CD4-positive, alpha-beta T cell treated with Interleukin-6 for 4 hours (primary cell): ENCODE measurements around the gene ZNF750.

Experiments
- DNase-seq: peaks from one replicate; pipeline ENCODE4 v3.0.0-alpha.2; 2020; ENCODE audit warnings: mixed read lengths

The ZNF750 gene

DNA sequence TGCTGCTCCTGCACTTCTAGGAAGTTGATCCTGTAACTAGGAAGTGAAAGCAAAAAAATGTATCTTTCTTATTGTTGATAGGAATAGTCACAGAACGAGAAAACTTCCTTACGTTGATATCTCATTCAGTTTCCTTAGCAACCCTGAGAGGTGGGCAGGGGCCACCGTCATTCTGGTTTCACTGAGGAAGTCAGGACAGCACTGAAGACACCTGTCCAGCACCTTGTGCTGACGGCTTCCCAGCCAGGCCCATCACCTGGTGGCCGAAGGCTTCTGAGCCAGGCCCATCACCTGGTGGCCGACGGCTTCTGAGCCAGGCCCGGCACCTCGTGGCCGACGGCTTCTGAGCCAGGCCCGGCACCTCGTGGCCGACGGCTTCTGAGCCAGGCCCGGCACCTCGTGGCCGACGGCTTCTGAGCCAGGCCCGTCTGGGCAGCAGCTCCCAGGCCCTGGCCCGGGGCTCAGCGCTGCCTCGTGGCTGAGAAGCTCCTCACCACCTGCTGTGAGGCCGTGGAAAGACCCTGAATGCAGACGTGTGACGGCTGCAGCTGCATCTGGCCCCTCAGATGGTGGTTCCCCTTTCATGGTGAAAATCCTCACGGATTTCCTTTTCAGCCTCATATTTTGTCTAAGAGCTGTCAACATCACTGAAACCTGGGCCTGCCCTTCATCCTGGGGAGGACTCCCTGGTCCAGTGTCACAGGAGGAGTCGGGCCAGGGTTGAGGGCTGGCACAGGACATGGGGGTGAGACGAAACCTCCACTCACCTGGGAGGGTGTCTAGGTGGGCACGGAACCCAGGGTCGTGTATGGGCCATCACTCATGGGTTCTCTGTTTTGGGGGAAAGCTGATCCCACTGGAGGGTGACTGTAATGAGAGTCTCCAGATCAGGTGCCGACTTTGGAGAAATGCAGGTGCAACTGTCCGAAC is 33.0 kb upstream of the ZNF750 start:
- DNase-seq: no peak

DNA sequence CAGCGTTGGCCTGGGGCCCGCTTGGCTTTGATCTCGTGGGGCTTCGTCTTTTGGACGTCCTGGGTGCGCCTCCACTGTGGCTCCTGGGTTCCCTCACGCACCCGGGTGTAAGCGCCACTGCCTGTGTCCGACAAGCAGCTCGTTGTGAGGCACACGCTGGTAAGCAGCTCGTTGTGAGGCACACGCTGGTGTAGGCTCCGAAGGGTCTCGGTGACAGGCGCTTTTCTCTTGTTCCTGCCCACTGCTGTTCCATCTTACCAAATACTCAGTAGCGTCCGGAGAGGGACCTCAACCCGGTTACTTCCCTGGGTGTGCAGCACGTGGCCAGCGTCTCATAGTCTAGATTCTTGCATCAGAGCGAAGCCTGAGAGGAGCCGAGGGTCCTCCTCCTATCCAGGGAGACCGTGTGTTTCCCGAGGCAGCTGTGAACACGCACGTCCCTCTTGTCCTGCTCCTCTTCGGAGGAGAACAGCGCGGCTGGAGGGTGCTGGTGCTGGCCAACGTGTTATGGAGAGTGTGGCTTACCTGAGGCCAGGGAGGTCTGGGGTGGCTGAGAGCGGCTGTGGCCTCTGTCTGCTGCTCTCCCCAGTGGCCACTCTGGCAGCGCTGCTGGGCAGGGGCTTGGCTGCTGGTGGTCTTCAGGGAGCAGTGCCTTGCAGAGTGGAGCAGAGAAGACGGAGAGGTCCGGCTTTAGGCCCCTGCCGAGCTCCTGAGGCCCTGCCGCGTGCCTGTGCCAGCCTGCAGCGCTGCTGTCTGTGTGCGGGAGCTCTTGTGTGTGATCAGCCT is 32.1 kb upstream of the ZNF750 start:
- no peak for DNase-seq

DNA sequence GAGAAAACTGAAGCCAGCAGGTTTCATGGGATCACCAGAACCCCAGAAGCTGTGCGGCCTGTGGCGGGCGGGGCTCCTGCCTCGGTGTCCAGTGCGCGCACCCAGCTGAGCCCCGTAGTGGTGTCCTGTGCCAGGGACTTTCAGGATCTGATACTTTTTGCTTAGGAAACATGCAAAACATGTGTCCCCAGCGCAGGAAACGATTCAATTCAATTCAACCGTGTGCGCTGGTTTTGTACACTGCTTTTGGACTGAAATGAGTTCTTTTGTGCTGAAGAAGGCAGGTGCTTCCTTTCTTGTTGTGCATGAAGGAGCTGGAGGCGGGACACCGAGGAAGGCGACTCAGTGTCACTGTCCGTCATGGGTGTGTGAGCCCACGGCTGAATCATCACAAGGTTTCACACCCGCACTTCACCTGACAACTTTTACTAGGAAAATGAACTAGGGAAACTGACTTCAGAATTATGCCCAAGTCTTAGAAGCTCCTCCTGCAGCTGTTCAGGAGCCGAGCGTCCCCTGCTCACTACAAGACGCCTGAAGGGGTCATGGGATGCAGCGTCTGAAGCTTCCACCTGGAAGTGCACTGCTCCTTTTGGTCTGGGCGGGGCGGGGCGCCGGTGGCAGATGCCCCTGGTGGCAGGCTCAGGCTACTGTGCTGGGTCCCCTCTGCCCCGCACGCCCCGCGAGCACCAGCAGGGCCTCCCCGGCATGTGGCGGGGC is 31.4 kb upstream of the ZNF750 start:
- DNase-seq: no peak

DNA sequence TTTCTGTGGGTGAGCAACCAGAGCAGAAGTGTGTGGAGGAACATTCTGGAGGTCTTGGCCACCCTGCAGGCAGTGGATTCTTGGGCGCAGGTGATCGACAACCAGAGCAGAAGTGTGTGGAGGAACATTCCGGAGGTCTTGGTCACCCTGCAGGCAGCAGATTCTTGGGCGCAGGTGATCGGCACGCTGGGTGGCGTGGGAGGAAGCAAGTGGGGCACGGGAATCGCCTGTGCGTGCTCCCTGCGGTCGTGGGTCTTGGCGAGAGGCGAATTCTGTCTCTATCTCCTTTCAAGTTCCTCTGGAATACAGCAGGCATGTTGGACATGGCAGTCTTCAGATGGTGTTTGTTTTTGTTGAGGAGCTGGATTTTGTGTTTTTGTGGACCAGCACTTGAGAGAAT is 30.7 kb upstream of the ZNF750 start:
- no peak for DNase-seq

DNA sequence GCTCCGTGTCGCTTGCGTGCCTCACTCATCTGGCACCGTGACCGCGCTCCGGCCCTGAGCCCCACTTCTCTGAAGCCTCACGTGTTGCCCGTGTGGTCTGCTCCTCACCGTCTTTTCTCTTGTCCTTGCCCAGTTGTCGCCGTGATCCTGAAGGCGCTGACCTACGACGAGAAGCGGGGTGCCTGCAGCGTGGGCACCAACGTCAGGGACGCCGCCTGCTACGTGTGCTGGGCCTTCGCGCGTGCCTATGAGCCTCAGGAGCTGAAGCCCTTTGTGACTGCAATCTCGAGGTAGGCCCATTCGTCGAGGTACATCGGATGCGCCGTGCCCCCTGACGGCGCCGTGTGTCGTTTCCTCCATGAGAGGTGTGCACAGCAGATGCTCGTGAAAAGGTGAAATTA is 30.3 kb upstream of the ZNF750 start:
- no peak for DNase-seq

DNA sequence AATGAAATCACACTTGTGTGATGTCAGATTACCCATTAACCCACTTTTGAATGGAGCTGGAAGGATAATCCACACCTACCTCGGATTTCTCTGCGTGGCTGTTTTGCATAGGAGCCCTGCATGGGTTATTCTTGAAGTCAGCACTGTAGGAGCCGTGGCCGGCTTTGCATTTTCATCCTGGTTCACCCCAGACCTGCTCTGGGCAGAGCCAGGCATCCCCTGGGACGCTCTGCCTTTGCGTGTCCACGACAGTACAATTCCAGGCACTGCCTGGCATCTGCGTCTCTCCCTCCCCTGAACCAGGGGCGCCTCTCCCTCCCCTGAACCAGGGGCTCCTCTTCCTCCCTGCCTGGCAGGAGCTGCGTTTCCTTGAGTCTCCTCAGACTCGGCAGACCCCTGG is 29.7 kb upstream of the ZNF750 start:
- no peak for DNase-seq

DNA sequence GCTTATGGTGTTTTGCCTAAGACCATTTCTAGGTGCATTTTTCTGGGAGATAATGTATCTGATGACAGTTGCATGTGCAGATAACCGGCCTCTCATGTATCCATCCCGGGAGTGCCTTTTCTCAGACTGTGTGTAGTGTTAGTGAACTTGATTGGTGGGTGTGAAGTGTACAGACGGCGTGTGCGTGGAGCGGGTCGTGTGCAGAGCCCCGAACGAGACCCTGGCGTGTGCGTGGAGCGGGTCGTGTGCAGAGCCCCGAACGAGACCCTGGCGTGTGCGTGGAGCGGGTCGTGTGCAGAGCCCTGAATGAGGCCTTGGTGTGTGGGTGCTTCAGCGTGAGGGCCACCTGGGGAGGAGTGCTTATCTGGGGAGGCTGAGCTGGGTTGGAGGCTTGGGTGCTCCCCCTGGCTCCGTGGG is 28.9 kb upstream of the ZNF750 start:
- no peak for DNase-seq

DNA sequence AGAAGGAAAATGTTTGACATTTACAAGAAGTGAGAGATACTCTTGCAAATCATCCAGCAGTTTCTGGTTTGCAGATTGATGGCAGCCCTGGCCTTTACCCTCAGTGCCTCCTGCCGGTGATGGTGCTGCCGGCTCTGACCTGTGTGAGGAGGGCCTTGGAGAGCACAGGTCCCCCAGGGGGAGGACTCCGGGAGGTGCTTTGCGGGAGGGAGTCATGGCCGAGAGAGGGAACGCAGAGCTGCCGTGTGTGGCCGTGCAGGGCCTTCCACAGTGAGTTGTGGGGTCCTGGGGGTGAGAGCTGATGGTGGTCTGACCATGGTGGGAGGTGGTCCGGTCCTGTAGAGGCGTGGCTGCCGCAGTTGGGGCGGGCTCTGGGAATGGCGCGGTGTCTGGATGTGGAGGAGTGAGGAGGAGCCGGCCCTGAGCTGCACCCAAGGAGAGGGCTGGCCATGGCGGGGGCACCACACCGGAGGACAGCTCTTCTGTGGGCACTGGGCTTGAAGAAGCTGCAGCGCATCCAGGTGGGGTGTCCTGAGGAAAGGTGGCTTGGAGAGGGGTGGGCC is 28.0 kb upstream of the ZNF750 start:
- DNase-seq: no peak

DNA sequence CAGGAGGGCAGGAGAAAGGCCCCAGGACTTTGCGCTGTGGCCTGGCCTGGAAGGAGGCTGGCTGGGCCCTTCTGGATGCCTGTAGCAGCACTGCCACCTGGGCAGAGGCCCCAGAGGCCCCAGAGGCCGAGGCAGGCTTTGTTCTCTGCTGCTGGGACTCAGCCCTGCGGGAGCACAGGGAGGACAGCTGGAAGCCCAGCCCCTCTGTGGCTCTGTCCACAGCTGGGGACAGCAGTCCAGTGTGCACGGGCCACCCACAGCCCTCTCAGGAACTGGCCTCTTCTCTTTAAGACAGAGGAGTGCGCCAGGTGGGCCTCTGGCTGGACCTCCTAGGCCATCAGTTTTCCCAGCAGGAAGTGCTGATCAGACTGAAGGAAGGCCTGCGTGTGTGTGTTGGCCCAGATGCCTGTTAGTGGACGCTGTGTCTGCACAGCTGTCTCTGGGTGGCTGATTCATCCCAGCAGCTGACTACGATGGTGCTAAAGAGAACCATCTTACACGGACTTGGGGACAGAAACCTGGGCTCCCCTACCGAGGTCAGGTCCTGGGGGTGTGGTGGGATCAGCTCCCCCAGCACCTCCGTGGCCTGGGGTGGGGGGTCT is 26.9 kb upstream of the ZNF750 start:
- DNase-seq: no peak

DNA sequence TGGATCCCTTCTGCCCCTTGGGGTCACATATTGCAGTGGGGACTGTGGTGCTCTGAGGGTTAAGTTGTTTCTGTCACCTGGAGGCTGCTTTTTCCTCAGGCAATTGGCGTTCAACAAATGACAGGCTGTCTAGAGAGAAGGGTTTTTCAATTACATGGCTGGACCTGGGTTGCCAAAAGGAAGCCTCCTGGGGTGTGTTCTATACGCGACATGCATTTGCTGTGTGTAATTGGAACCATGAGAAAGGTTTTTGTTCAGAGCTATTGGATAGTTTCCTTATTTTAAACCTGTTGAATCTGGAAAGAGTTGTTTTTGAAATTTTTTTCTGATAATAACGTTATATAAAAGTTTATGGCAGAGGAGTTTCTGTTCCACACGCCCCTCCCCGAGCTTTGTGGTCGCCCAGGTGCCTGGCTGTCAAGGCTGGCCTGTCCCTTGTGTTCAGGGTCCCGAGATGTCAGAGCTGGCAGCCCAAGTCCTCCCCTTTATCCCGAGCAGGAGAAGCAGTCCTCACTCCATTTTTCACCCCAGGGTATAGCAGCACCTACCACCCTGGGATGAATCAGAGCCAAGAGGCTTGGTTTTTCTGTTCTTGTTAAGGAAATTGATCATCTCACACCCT is 26.1 kb upstream of the ZNF750 start:
- peak; percentile 13 for DNase-seq

DNA sequence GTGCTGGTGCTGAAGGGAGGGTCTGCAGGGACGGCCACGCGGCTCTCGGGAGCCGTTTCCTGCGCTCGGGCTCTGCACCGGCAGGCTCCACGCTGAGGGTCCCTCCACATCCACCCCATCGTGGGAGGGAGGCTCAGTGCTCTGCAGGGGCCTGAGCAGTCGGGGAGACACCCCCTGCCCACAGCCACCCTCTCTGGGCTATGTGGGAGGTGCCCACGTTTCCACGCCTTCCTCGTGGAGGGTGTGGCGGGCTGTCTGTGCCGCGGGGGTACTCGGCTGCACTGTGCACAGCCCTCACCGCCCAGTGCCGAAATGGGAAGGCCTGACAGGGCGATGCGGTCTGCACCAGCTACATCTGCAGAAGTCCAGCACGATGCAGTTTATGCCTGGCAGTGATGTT is 25.5 kb upstream of the ZNF750 start:
- no peak for DNase-seq

DNA sequence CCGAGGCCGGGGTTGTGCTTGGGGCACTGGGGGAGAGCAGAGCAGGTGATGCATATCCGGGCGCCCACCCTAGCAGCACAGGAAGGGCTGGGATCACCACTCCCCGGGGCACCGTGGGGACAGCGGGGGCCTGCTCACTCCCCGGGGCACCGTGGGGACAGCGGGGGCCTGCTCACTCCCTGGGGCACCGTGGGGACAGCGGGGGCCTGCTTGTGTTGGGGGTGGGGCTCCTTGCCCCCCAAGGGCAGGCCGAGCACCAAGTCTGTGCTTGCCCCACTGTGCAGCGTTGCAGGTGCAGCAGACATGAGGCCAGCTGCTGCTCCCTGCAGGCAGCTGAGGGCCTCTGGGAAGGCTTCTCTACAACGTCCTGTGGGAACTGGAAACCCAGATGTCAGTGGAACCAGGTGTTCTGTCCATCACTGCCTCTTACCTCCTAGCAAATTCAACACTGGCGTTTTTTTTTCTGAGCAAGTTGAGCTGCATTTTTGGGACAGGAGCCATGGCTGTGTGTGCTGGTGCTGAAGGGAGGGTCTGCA is 25.0 kb upstream of the ZNF750 start:
- peak; percentile 20 for DNase-seq

DNA sequence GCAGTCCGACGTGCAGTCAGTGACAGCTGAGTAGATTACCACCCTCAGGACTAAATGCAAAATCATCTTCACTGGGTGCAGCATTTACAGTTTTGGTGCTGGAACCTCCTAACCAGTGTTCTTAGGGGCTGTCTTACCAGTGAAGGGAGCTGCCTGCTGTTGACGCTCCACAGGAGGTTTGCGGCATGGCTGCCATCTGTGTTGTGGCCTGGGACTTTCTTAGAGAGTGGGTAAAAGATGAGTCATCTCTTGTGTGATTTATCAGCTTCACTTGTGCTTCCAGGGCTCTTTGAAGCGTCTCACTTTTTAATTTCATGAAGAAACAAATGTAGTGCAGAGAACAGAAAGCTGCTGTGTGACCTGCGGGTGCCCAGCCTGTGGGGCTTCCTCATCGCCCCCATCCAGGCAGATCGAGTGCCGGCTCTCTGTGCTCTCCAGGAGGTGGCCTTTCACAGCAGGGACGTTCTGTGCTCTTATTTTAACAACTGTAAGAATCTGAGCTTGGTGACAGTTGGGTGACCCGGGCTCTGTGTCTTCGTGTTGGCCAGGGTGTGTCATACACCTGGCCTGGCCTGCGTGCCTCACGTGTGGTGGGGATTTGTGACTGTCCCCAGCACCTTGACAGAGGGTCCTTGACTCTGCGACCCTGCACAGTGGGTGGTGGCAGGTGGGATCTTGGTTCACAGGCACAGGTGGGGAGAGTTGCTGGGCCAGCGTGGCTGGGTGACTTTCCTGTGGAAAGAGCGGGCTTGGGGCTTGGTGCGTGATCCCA is 24.3 kb upstream of the ZNF750 start:
- DNase-seq: peak; percentile 90

DNA sequence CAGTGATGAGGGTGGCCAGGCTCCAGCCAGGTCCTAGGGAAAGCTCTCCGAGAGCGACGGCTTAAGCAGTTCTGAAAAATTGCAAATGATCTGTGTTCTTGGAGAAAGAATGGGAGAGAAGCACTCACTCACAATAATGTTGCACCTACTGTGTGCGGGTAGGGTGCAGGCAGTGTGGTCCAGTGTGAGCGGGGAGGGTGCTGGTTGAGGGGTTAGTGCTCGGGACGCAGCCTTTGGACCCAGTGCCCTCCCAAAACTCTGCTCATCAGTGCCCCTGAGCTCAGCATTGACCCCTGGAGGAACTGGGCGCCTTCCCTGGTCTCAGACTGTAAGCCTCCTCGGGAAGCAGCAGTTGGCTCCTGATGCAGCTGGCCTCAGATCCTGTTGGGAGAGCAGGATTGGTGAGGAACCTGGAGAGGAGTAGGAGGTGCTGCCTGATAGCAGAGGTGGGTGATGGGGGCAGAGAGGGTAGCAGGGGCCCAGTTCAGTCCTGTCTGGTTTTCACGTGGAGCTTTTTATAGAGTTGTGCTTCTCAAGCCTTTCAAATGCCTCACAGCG is 23.6 kb upstream of the ZNF750 start:
- DNase-seq: no peak

DNA sequence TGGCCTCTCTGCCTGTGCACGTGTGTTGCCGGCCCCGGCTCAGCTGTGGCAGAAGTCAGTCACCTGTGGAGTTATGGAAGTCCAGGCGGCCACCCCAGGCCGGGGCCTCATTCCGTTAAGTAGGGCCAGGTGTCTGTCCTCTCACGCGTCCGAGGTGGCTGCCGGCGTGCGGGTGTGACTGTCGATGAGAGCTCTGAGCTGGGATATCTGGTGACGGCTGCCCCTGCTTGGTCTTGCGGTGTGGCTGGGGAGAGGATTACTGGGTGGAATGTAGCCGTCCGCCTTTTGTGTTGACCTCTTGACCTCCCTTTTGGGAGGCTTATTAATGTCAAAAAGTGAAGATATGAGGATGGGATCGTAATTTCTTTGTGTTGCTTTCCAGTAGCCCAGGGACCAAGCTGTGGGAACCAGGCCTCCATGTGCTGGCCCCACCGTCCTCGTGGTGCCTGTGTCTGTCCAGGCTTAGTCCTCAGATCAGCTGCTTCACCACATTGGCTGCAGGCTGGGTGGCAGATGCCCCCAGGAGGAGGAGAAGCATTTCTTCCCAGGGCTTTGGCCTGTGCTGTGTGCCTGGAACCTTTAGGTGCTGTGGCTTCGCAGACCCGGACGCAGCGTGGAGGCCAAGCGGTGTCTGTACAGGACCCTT is 23.0 kb upstream of the ZNF750 start:
- DNase-seq: no peak

DNA sequence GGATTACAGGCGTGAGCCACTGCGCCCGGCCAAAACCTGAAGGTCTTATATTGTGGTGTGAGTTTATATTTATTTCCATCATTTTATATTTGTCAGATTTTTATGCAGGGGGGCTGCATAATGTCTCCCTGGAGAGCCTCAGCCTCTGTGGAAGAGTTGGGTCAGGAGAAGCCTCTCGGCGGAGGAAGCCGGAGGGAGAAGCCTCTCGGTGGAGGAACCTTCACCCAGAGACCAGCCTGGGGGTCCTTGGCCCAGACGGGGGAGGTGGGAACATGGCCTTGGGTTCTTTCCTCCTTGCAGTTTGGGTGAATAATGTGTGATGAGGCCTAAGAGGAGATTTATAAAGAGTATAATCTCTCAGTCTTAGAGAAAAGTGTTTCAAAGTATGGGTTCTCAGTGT is 22.4 kb upstream of the ZNF750 start:
- no peak for DNase-seq

DNA sequence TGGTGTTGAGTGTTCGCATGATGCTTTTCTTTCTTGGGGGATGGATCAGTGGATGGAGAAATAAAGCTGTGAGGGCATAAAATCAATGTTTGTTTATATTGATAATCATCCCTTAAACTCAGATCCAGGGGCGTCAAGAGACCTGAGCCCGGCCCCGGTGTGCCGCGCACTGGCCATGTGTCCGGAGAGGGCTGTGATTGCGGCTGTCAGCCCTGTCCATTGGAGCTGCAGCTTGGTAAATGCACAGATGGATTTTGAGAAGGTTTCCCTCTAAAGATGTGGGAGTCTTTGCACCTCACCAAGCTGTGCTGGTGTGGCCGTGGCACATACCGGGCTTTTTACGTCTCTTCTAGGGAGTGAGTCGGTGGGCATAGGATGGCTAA is 21.6 kb upstream of the ZNF750 start:
- no peak for DNase-seq

DNA sequence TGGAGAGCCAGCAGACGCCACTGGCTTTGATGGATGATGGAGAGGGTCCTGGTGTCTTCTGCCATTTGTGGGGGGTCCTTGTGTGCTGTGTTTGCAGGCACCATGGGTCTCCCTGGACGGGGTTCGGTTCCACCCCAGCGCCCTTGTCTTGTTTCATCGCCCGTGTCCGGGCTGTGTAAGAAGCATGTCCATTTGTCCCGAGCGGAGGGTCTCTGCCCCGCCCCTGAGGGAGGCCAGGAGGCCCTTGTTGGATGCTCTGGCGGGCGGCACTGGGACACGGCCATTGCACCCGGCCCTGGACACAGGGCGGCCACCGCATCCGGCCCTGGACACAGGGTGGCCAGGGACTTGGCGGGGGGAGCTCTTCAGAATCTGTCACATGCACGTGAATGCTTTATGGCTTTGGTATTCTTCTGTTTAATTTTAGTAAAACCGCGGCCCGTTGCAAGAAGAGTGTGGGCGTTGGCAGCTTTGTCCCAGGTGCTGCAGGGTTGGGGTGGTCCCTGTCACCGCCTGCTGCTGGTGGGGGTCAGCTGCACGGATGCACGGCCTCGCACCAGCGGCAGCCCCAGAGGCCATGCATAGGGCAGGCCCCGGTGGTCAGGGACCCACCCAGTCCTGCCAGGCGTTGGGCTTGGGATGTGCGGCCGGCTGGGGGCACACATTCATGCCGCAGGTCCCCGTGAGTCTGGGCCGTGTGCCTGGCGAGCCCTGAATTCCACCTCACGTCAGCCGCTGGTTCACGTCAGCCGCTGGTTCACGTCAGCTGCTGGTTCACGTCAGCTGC is 21.0 kb upstream of the ZNF750 start:
- DNase-seq: no peak
